ENCODE measurements around the gene GNL3L.

GRCh38 chrX:54534271-54534670 lies 4.3 kb downstream of the GNL3L start:
- TF ChIP-seq CTCF (IDR thresholded peaks at IDR 0.05; ENCODE audit: low read depth, low read length) (no peak), EZH2phosphoT487 (IDR thresholded peaks at IDR 0.05; ENCODE audit: low read depth) (no peak)
